ENCODE results near the gene JAML. TPM values are rescaled to one million over a fixed set of nuclear protein-coding genes. Genes with fewer than 3 reads are reported as not detected.

Gene JAML
- total and polyA plus RNA-seq, 2 of the 4 experiments (the other 2 are of a cell fraction), result not detected

DNA sequence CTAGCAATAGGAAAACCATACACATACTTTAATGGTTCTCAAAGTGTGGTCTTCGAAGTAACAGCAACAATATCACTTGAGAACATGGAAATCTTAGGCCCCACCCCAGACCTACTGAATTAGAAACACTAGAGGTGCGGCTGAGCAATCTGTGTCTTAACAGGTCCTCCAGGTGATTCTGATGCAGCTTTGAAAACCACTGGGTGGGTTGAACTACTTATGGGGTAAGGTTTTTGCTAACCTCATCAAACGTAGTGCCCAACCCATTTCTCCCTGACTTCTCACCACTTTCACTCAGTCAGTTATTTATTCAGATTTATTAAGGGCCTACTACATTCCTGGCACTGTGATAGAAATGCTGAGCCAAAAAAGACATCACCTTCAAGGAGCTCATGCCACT, 35.5 kb upstream of the JAML start:
- H3K4ac ChIP-seq (ENCODE audit: low read depth, low read length), result no peak overlapping the region
- no peak overlapping the region for H2BK120ac ChIP-seq (ENCODE audit: low read depth, low read length)
- no peaks in the 10 kb centered on the region for H4K20me1 ChIP-seq (ENCODE audit: insufficient read depth, low read length)
- H4K8ac ChIP-seq (ENCODE audit: low read depth in 2 of 2, low read length in 2 of 2), result no peak overlapping the region
- POLR2A ChIA-PET (ENCODE audit: unreplicated experiment), result no interaction called here
- dilution Hi-C loops (cut with HindIII; ENCODE audit: low sequenced_read_pairs, unreplicated experiment) (no loop called here), in situ Hi-C loops (cut with MboI; ENCODE audit: low sequenced_read_pairs) (no loop called here), intact Hi-C loops (cut with micrococcal nuclease) (no loop called here)
- no peak overlapping the region for H3K27ac ChIP-seq (ENCODE audit: insufficient read depth, low read length)
- no peak for ATAC-seq (ENCODE audit: low read depth)
- H2BK5ac ChIP-seq (ENCODE audit: low read depth, low read length, poor library complexity, severe bottlenecking), result no peak overlapping the region
- H3K79me1 ChIP-seq (ENCODE audit: low read depth in 1 of 2, low read length in 2 of 2), result no peaks in the 10 kb centered on the region
- no peaks in the 10 kb centered on the region for H3K9me1 ChIP-seq (ENCODE audit: insufficient read depth, low read length)
- H4K5ac ChIP-seq (ENCODE audit: low read depth, low read length), result no peak overlapping the region
- CTCF ChIA-PET, result no interaction called here
- H2AFZ ChIP-seq (replicated peaks; ENCODE audit: low read length, poor library complexity), result no peak overlapping the region
- H2AK5ac ChIP-seq (ENCODE audit: low read depth, low read length), result no peak overlapping the region
- H3K18ac ChIP-seq (ENCODE audit: low read depth, low read length), result no peak overlapping the region
- no peak overlapping the region for H2AK9ac ChIP-seq (replicated peaks; ENCODE audit: low read depth, low read length, poor library complexity)
- H2BK20ac ChIP-seq (ENCODE audit: low read depth, low read length), result no peak overlapping the region
- no peak overlapping the region for H3K23ac ChIP-seq (ENCODE audit: low read depth, low read length)
- no peak overlapping the region for H3K4me3 ChIP-seq (ENCODE audit: insufficient read depth, low read depth, low read length)
- no peak for DNase-seq
- no peak for TF ChIP-seq SMC3 (IDR thresholded peaks at IDR 0.05; ENCODE audit: low read depth, low read length)
- no peak for TF ChIP-seq RCOR1 (IDR thresholded peaks at IDR 0.05; ENCODE audit: insufficient replicate concordance, low read length)
- no peak for TF ChIP-seq NFE2L2 (IDR thresholded peaks at IDR 0.05; ENCODE audit: low read depth, low read length)
- no peak for TF ChIP-seq FOS (IDR thresholded peaks at IDR 0.05; ENCODE audit: low read depth, low read length)
- no peak for TF ChIP-seq CHD1 (IDR thresholded peaks at IDR 0.05; ENCODE audit: low read depth, low read length)
- no peak for TF ChIP-seq BHLHE40 (IDR thresholded peaks at IDR 0.05; ENCODE audit: low read depth, low read length)
- no peak for TF ChIP-seq RAD21 (IDR thresholded peaks at IDR 0.05; ENCODE audit: low read length)
- no peak for TF ChIP-seq MAFK (IDR thresholded peaks at IDR 0.05; ENCODE audit: low read depth, low read length)
- no peak for TF ChIP-seq POLR2A (IDR thresholded peaks at IDR 0.05; ENCODE audit: low read depth, low read length)
- TF ChIP-seq, protein P1, sequence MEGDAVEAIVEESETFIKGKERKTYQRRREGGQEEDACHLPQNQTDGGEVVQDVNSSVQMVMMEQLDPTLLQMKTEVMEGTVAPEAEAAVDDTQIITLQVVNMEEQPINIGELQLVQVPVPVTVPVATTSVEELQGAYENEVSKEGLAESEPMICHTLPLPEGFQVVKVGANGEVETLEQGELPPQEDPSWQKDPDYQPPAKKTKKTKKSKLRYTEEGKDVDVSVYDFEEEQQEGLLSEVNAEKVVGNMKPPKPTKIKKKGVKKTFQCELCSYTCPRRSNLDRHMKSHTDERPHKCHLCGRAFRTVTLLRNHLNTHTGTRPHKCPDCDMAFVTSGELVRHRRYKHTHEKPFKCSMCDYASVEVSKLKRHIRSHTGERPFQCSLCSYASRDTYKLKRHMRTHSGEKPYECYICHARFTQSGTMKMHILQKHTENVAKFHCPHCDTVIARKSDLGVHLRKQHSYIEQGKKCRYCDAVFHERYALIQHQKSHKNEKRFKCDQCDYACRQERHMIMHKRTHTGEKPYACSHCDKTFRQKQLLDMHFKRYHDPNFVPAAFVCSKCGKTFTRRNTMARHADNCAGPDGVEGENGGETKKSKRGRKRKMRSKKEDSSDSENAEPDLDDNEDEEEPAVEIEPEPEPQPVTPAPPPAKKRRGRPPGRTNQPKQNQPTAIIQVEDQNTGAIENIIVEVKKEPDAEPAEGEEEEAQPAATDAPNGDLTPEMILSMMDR (conservative IDR thresholded peaks at IDR 0.05; ENCODE audit: low read depth, low read length), result no peak
- no peak for TF ChIP-seq RFX5 (IDR thresholded peaks at IDR 0.05; ENCODE audit: low read depth, low read length)
- no peak for TF ChIP-seq MAZ (IDR thresholded peaks at IDR 0.05; ENCODE audit: borderline replicate concordance, low read depth, low read length)
- TF ChIP-seq, protein P2, sequence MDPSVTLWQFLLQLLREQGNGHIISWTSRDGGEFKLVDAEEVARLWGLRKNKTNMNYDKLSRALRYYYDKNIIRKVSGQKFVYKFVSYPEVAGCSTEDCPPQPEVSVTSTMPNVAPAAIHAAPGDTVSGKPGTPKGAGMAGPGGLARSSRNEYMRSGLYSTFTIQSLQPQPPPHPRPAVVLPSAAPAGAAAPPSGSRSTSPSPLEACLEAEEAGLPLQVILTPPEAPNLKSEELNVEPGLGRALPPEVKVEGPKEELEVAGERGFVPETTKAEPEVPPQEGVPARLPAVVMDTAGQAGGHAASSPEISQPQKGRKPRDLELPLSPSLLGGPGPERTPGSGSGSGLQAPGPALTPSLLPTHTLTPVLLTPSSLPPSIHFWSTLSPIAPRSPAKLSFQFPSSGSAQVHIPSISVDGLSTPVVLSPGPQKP (IDR thresholded peaks at IDR 0.05; ENCODE audit: borderline replicate concordance, low read depth, low read length), result no peak
- TF ChIP-seq MXI1 (IDR thresholded peaks at IDR 0.05; ENCODE audit: borderline replicate concordance, low read depth, low read length), result no peak
- TF ChIP-seq, protein P3, sequence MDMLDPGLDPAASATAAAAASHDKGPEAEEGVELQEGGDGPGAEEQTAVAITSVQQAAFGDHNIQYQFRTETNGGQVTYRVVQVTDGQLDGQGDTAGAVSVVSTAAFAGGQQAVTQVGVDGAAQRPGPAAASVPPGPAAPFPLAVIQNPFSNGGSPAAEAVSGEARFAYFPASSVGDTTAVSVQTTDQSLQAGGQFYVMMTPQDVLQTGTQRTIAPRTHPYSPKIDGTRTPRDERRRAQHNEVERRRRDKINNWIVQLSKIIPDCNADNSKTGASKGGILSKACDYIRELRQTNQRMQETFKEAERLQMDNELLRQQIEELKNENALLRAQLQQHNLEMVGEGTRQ (IDR thresholded peaks at IDR 0.05; ENCODE audit: low read depth, low read length), result no peak
- TF ChIP-seq CEBPB (IDR thresholded peaks at IDR 0.05; ENCODE audit: low read depth, low read length), result no peak
- H3K9ac ChIP-seq (ENCODE audit: low read depth, low read length), result no peak overlapping the region
- no peak overlapping the region for H4K91ac ChIP-seq (ENCODE audit: insufficient read depth, low read depth, low read length)
- no peaks in the 10 kb centered on the region for H3K36me3 ChIP-seq (ENCODE audit: control insufficient read depth, insufficient read depth, low read length)
- H2BK15ac ChIP-seq (ENCODE audit: low read depth, low read length), result no peak overlapping the region
- BruUV-seq (replicated peaks), result no TSS peak
- no CpG with 5 or more reads among the region's 3 CpGs for WGBS, 2 experiments (ENCODE audit: extremely low coverage in 2 of 2, insufficient read length in 1 of 2)
- no peaks in the 10 kb centered on the region for H3K9me3 ChIP-seq (ENCODE audit: control insufficient read depth, insufficient read depth, low read length)
- H3K14ac ChIP-seq (replicated peaks; ENCODE audit: low read depth, low read length), result no peak overlapping the region
- no peak overlapping the region for H3K56ac ChIP-seq (ENCODE audit: extremely low read depth, insufficient read depth, low read length)
- no peak overlapping the region for H3K4me2 ChIP-seq (ENCODE audit: low read depth, low read length)
- no peaks in the 10 kb centered on the region for H3K4me1 ChIP-seq (ENCODE audit: control insufficient read depth, insufficient read depth, low read length)
- peaks cover 21% of the 10 kb centered on the region for H3K27me3 ChIP-seq (ENCODE audit: control insufficient read depth, insufficient read depth, low read length)
